Esophagus muscularis mucosa (tissue), 4 donors: Measurements from ENCODE around the gene ANKLE2. TPM values are rescaled to one million over a fixed set of nuclear protein-coding genes. Genes with fewer than 3 reads are reported as not detected.
"Not testable (repeated sequence)": the region's sequence is repeated elsewhere in the genome, so short reads cannot be mapped to it uniquely, and the experiment has no call there.

Source experiments
- DNase-seq: peaks from one replicate; pipeline ENCODE4 v3.0.0-alpha.2; 2017; ENCODE audit errors: extremely low spot score
- H3K27ac ChIP-seq, 4 donors: fragments of 200-600 bp; sonication (generic); replicated peaks in 1 of 4; 1 replicate in 3 of 4; 2 replicates in 1 of 4; pipeline ENCODE4 v1.5.1; 2016 to 2019; ENCODE audit warnings: mild to moderate bottlenecking in 1 of 4
- H3K27me3 ChIP-seq, 4 donors: fragments of 200-600 bp; sonication (generic); one replicate each; pipeline versions ENCODE4 v1.5.1 to v1.6.0; 2016 to 2019
- H3K36me3 ChIP-seq, 4 donors: fragments of 200-600 bp; sonication (generic); one replicate each; pipeline ENCODE4 v1.5.1; 2016 to 2019
- H3K4me1 ChIP-seq, 4 donors: fragments of 200-600 bp; sonication (generic); one replicate each; pipeline ENCODE4 v1.5.1; 2016 to 2019
- H3K4me3 ChIP-seq, 4 donors: fragments of 200-600 bp; sonication (generic); 1 replicate in 2 of 4; 2 replicates in 2 of 4; pipeline ENCODE4 v1.5.1; 2016 to 2019; ENCODE audit warnings: mild to moderate bottlenecking in 4 of 4, moderate library complexity in 1 of 4
- H3K9me3 ChIP-seq, 4 donors: fragments of 200-600 bp; sonication (generic); 1 replicate in 3 of 4; 2 replicates in 1 of 4; pipeline ENCODE4 v1.5.1; 2016 to 2019
- EP300 ChIP-seq: sonication (generic); formaldehyde crosslinking; IDR thresholded peaks from one replicate; pipeline ENCODE4 v1.6.1; 2017; ENCODE audit warnings: antibody characterized with exemption
- POLR2A ChIP-seq: fragments of 450-650 bp; IDR thresholded peaks from one replicate; pipeline ENCODE4 v1.6.1; 2017; ENCODE audit warnings: antibody characterized with exemption, moderate library complexity, mild to moderate bottlenecking, low read depth
- POLR2AphosphoS5 ChIP-seq, 2 donors: sonication (generic); formaldehyde crosslinking; IDR thresholded peaks; one replicate each; pipeline ENCODE4 v1.6.1; 2017; ENCODE audit warnings: antibody characterized with exemption in 2 of 2
- WGBS: methylation state at CpG from one replicate; pipeline ENCODE4 v1.1.5; 2018; 5-methylcytosine and 5-hydroxymethylcytosine counted together
- intact Hi-C: fragments of 100-400 bp; cut with DNase I; formaldehyde crosslinking; loops from one replicate; pipeline ENCODE4 v1.15.1; 2023
- total RNA-seq, 4 donors: library from RNA; depleted of rRNA; stranded (reverse); fragments of >200 nt; gene quantifications; one replicate each; pipeline versions ENCODE4 v1.1.0 to v1.2.1, GENCODE V29; 2016
- TF ChIP-seq, protein P1 (sequence below), 3 experiments: fragments of 200-600 bp in 2 of 3; fragments of 450-650 bp in 1 of 3; sonication (generic) in 2 of 3; IDR thresholded peaks; one replicate each; pipeline ENCODE4 v1.5.1; 2017 to 2019; ENCODE audit warnings: antibody characterized with exemption in 3 of 3, mild to moderate bottlenecking in 2 of 3, moderate library complexity in 1 of 3

ANKLE2 gene
- total RNA-seq, 4 donors from 2014 or later, result 40.2 to 47.2 (median 45.4) TPM

DNA sequence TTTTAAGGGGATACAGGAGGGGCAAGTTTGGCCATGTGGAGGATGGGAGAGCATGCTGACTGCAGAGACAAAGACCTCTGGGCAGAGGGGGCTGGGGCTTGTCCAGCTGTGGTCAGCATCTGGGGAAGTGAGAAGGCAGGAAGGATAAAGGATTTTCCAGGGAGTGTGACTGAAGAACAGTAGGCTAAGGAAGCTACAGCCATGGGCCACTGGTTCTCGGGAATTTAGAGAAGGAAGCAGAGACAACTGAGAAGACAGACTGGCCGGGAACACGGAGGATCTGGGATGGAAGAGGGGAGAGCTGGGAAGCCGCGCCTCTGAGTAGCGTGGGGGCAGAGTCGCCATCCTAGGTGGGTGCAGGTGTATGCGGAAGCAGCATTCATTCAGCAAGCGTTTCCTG, 58.0 kb downstream of the ANKLE2 start:
- no peaks in the 10 kb centered on the region for H3K9me3 ChIP-seq
- H3K4me3 ChIP-seq, result no peak overlapping the region
- no peaks in the 10 kb centered on the region for H3K27me3 ChIP-seq
- no peaks in the 10 kb centered on the region for H3K4me1 ChIP-seq
- intact Hi-C loops, result no loop called here
- peaks cover 4 to 50% (median 34%) of the 10 kb centered on the region in 4 donors for H3K36me3 ChIP-seq
- DNase-seq, result no peak
- WGBS, result 93% methylated on average over 9 of the region's 9 CpGs
- no peak overlapping the region for H3K27ac ChIP-seq
- TF ChIP-seq, protein P1, sequence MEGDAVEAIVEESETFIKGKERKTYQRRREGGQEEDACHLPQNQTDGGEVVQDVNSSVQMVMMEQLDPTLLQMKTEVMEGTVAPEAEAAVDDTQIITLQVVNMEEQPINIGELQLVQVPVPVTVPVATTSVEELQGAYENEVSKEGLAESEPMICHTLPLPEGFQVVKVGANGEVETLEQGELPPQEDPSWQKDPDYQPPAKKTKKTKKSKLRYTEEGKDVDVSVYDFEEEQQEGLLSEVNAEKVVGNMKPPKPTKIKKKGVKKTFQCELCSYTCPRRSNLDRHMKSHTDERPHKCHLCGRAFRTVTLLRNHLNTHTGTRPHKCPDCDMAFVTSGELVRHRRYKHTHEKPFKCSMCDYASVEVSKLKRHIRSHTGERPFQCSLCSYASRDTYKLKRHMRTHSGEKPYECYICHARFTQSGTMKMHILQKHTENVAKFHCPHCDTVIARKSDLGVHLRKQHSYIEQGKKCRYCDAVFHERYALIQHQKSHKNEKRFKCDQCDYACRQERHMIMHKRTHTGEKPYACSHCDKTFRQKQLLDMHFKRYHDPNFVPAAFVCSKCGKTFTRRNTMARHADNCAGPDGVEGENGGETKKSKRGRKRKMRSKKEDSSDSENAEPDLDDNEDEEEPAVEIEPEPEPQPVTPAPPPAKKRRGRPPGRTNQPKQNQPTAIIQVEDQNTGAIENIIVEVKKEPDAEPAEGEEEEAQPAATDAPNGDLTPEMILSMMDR (IDR thresholded peaks at IDR 0.05), result no peak
- TF ChIP-seq POLR2A (no peak), POLR2AphosphoS5 (IDR thresholded peaks at IDR 0.05) (no peak), EP300 (no peak)

DNA sequence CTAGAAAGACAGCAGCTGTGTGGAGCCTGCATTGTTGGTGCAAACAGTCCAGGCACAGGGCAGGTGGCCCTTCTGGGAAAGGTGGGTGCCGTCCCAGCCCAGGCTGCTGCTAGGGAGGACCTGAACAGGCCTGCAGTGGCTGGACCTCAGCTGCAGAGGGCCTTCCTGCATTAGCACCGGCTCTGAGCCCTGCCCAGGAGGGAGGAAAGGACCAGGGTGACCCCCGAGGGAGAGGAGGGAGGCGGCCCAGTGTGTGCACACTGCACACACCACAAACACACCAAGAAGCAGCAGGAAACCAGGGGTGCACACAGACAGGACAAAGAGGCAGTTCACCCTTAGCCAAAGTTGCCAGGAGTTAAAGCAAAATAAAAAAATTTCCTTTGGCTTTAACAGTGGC, 59.0 kb downstream of the ANKLE2 start:
- Histone ChIP-seq H3K27me3 (no peaks in the 10 kb centered on the region), H3K4me3 (no peak overlapping the region), H3K4me1 (no peaks in the 10 kb centered on the region), H3K9me3 (no peaks in the 10 kb centered on the region), H3K36me3 (peaks cover 14 to 60% (median 41%) of the 10 kb centered on the region in 4 donors), H3K27ac (no peak overlapping the region)
- no peak for TF ChIP-seq EP300
- no peak for TF ChIP-seq POLR2A
- TF ChIP-seq POLR2AphosphoS5 (IDR thresholded peaks at IDR 0.05), result no peak
- TF ChIP-seq, protein P1 (IDR thresholded peaks at IDR 0.05), result no peak
- 77% methylated on average over 4 of the region's 4 CpGs for whole genome bisulfite sequencing
- no peak for DNase-seq
- intact Hi-C loops, result no loop called here

DNA sequence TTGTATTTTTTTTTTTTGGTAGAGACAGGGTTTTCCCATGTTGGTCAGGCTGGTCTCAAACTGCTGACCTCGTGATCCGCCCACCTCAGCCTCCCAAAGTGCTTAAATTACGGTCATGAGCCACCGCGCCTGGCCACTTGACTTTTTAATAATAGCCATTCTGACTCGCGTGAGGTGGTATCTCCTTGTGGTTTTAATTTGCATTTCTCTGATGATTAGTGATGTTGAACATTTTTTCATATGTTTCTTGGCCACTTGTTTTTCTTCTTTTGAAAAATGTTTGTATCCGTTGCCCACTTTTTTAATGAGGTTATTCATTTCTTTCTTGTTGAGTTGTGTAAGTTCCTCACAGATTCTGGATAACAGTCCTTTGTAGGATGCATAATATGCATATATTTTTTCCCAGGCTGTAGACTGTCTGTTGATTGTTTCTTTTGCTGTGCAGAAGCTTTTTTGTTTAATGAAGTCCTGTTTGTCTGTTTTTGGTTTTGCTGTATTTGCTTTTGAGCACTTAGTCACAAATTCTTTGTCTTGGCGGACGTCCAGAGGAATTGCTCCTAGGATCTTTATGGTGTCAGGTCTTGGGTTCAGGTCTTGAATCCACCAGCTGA, 61.3 kb downstream of the ANKLE2 start:
- no peak for TF ChIP-seq POLR2AphosphoS5 (IDR thresholded peaks at IDR 0.05)
- TF ChIP-seq, protein P1 (IDR thresholded peaks at IDR 0.05), result no peak
- no peak for TF ChIP-seq POLR2A
- no peak for TF ChIP-seq EP300
- H3K9me3 ChIP-seq, result no peaks in the 10 kb centered on the region
- no peak for DNase-seq
- H3K36me3 ChIP-seq, result peaks cover 27 to 83% (median 59%) of the 10 kb centered on the region in 4 donors
- H3K4me3 ChIP-seq, result no peak overlapping the region
- no peaks in the 10 kb centered on the region for H3K27me3 ChIP-seq
- H3K4me1 ChIP-seq, result peaks cover 0 to 5% (median 0%) of the 10 kb centered on the region in 4 donors
- H3K27ac ChIP-seq, result no peak overlapping the region
- intact Hi-C loops, result no loop called here
- 95% methylated on average over 10 of the region's 10 CpGs for WGBS

DNA sequence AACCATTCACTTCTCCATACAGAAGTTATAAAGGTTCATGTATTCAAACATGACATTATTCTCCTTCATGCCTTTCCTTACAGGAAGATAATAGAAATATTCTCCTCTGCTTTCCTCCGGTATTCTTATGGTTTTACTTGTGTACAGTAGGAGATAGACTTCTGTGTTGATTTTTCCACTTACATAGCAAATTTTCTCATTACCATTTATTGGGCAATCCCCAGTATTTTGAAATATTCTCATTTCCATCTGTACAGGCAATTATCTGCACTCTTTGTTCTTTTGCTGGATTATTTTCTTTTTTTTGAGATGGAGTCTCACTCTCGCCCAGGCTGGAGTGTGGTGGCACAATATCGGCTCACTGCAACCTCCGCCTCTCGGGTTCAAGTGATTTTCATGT, 63.3 kb downstream of the ANKLE2 start:
- H3K4me3 ChIP-seq, result no peak overlapping the region
- peaks cover 27 to 67% (median 46%) of the 10 kb centered on the region in 4 donors for H3K36me3 ChIP-seq
- peaks cover 0 to 5% (median 0%) of the 10 kb centered on the region in 4 donors for H3K4me1 ChIP-seq
- no peak overlapping the region for H3K27ac ChIP-seq
- no peaks in the 10 kb centered on the region for H3K9me3 ChIP-seq
- intact Hi-C loops, result no loop called here
- 75% methylated on average over 5 of the region's 5 CpGs for WGBS
- TF ChIP-seq EP300 (no peak), POLR2A (no peak), POLR2AphosphoS5 (IDR thresholded peaks at IDR 0.05) (no peak)
- TF ChIP-seq, protein P1 (IDR thresholded peaks at IDR 0.05), result no peak
- no peak for DNase-seq
- H3K27me3 ChIP-seq, result no peaks in the 10 kb centered on the region

DNA sequence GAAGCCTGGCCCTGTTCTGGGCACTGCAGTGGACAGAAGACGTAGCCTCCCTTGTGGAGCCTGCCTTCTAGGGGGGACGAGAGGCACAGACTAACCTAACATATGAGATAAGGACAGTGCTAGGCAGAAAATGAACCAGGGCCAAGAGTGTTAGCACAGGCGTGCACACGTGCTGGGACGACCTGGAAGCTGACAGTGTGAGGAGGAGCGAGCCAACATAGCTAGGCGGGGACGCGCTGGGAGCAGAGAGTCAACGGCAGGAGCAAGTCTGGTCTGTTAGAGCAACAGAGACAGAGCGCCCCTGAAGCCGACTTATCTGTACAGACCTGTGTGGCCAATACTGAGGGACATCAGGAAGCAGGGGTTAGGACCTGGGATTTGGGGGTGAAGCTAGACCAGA, 66.2 kb downstream of the ANKLE2 start:
- H3K27ac ChIP-seq, result no peak overlapping the region
- peaks cover 23 to 57% (median 31%) of the 10 kb centered on the region in 4 donors for H3K36me3 ChIP-seq

DNA sequence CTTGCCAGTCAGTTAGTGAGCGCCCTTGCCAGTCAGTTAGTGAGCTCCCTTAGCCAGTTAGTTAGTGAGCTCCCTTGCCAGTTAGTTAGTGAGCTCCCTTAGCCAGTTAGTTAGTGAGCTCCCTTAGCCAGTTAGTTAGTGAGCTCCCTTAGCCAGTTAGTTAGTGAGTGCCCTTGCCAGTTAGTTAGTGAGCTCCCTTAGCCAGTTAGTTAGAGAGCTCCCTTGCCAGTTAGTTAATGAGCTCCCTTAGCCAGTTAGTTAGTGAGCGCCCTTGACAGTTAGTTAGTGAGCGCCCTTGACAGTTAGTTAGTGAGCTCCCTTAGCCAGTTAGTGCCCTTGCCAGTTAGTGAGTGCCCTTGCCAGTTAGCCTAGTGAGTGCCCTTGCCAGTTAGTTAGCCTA, 66.7 kb downstream of the ANKLE2 start:
- H3K27me3 ChIP-seq, DNase-seq, H3K9me3 ChIP-seq, intact Hi-C loops, H3K4me1 ChIP-seq, H3K27ac ChIP-seq, H3K4me3 ChIP-seq: not testable (repeated sequence)
- H3K36me3 ChIP-seq, result peaks cover 23 to 58% (median 31%) of the 10 kb centered on the region in 4 donors
- WGBS, result no CpG with 5 or more reads among the region's 3 CpGs

More for the DNA sequence above, 66.2 kb downstream of the ANKLE2 start:
- TF ChIP-seq POLR2AphosphoS5 (IDR thresholded peaks at IDR 0.05) (no peak), POLR2A (no peak), EP300 (no peak)
- TF ChIP-seq, protein P1 (IDR thresholded peaks at IDR 0.05), result no peak
- Histone ChIP-seq H3K4me1 (peaks cover 0 to 5% (median 0%) of the 10 kb centered on the region in 4 donors), H3K27me3 (no peaks in the 10 kb centered on the region), H3K4me3 (no peak overlapping the region), H3K9me3 (no peaks in the 10 kb centered on the region)
- intact Hi-C loops, result no loop called here
- 96% methylated on average over 7 of the region's 12 CpGs for whole genome bisulfite sequencing
- DNase-seq, result no peak

DNA sequence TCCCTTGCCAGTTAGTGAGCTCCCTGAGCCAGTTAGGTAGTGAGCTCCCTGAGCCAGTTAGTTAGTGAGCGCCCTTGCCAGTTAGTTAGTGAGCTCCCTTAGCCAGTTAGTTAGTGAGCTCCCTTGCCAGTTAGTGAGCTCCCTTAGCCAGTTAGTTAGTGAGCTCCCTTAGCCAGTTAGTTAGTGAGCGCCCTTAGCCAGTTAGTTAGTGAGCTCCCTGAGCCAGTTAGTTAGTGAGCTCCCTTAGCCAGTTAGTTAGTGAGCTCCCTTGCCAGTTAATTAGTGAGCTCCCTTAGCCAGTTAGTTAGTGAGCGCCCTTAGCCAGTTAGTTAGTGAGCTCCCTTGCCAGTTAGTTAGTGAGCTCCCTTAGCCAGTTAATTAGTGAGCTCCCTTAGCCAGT, 69.6 kb downstream of the ANKLE2 start:
- intact Hi-C loops, result not testable (repeated sequence)

More for the DNA sequence above, 69.6 kb downstream of the ANKLE2 start:
- peaks cover 12 to 33% (median 15%) of the 10 kb centered on the region in 4 donors for H3K36me3 ChIP-seq
- not testable (repeated sequence) for H3K27ac ChIP-seq, H3K4me1 ChIP-seq, H3K9me3 ChIP-seq, H3K4me3 ChIP-seq, H3K27me3 ChIP-seq, DNase-seq
- 100% methylated on average over 2 of the region's 3 CpGs for WGBS
